WTC11 (cell line): ENCODE results near the gene CPPED1. TPM values are rescaled to one million over a fixed set of nuclear protein-coding genes. Genes with fewer than 3 reads are reported as not detected.

ENCODE experiments used
- ATAC-seq: fragments of 200-7000 bp; cut with Tn5 transposase; 2 replicates; pipeline ENCODE4 v1.10.0; 2021; ENCODE audit warnings: mild to moderate bottlenecking, moderate library complexity
- CTCF ChIA-PET: fragments of 300-600 bp; sonication (Branson Sonifier 250); formaldehyde crosslinking; loops from one replicate; lab custom pipeline; 2021; ENCODE audit warnings: antibody characterized with exemption; lab: Charles Lee
- POLR2A ChIA-PET: fragments of 350-600 bp; sonication (Branson Sonifier 250); formaldehyde crosslinking; loops from one replicate; lab custom pipeline; 2021; ENCODE audit warnings: antibody characterized with exemption; lab: Charles Lee
- DNase-seq: peaks from one replicate; pipeline ENCODE4 v3.0.0; 2021; ENCODE audit warnings: low spot score
- H3K27ac Mint-ChIP-seq: 2 replicates; pipeline ENCODE4 v1.8.0; 2021; ENCODE audit warnings: mixed read lengths
- H3K27me3 Mint-ChIP-seq: 2 replicates; pipeline ENCODE4 v1.8.0; 2021; ENCODE audit warnings: low read depth, mild to moderate bottlenecking, moderate library complexity, mixed read lengths
- H3K36me3 Mint-ChIP-seq: 2 replicates; pipeline ENCODE4 v1.8.0; 2021; ENCODE audit warnings: mixed read lengths
- H3K4me1 Mint-ChIP-seq: 2 replicates; pipeline ENCODE4 v1.8.0; 2022; ENCODE audit warnings: mixed read lengths
- H3K4me3 Mint-ChIP-seq: 2 replicates; pipeline ENCODE4 v1.8.0; 2021; ENCODE audit warnings: mild to moderate bottlenecking, moderate library complexity, mixed read lengths
- H3K9me3 Mint-ChIP-seq: 2 replicates; pipeline ENCODE4 v1.8.0; 2021; ENCODE audit warnings: mixed read lengths
- ATF2 ChIP-seq: sonication (generic); formaldehyde crosslinking; IDR thresholded peaks from 2 replicates; pipeline ENCODE4 v1.8.1; 2022; ENCODE audit warnings: low read depth, missing genetic modification reagents, borderline replicate concordance
- ATF6 ChIP-seq: sonication (generic); formaldehyde crosslinking; IDR thresholded peaks from 2 replicates; pipeline ENCODE4 v1.8.1; 2023; ENCODE audit warnings: mild to moderate bottlenecking, missing genetic modification reagents
- CBFB ChIP-seq: sonication (generic); formaldehyde crosslinking; IDR thresholded peaks from 2 replicates; pipeline ENCODE4 v1.8.1; 2022; ENCODE audit warnings: mild to moderate bottlenecking, low read depth, missing genetic modification reagents
- ELF4 ChIP-seq: sonication (generic); formaldehyde crosslinking; IDR thresholded peaks from 2 replicates; pipeline ENCODE4 v1.8.1; 2022; ENCODE audit warnings: low read depth, mild to moderate bottlenecking, moderate library complexity, missing genetic modification reagents
- EMX1 ChIP-seq: fragments of 250-450 bp; sonication (Bioruptor Pico); IDR thresholded peaks from 2 replicates; pipeline ENCODE4 v1.8.0; 2021; ENCODE audit warnings: mild to moderate bottlenecking
- FOXJ3 ChIP-seq: sonication (generic); formaldehyde crosslinking; IDR thresholded peaks from 2 replicates; pipeline ENCODE4 v1.9.0; 2021; ENCODE audit warnings: missing genetic modification reagents, mild to moderate bottlenecking, borderline replicate concordance
- FOXK1 ChIP-seq: sonication (generic); formaldehyde crosslinking; IDR thresholded peaks from 2 replicates; pipeline ENCODE4 v1.8.0; 2022; ENCODE audit warnings: mild to moderate bottlenecking, moderate library complexity, missing genetic modification reagents
- FOXP1 ChIP-seq: sonication (generic); formaldehyde crosslinking; IDR thresholded peaks from 2 replicates; pipeline ENCODE4 v1.8.0; 2022; ENCODE audit warnings: missing genetic modification reagents, mild to moderate bottlenecking, moderate library complexity, borderline replicate concordance
- GABPB1 ChIP-seq: sonication (generic); formaldehyde crosslinking; IDR thresholded peaks from 2 replicates; pipeline ENCODE4 v1.8.1; 2023; ENCODE audit warnings: mild to moderate bottlenecking, missing genetic modification reagents
- GTF2I ChIP-seq: fragments of 250-450 bp; sonication (Bioruptor Pico); conservative IDR thresholded peaks from 2 replicates; pipeline ENCODE4 v1.4.0; 2021; ENCODE audit warnings: mild to moderate bottlenecking
- HMGA2 ChIP-seq: fragments of 250-450 bp; sonication (Bioruptor Pico); IDR thresholded peaks from 2 replicates; pipeline ENCODE4 v1.4.0; 2021; ENCODE audit warnings: mild to moderate bottlenecking, moderate library complexity
- JAZF1 ChIP-seq: fragments of 250-450 bp; sonication (Bioruptor Pico); IDR thresholded peaks from 2 replicates; pipeline ENCODE4 v1.9.0; 2021; ENCODE audit warnings: moderate library complexity, mild to moderate bottlenecking, inconsistent platforms
- KAT7 ChIP-seq: sonication (generic); formaldehyde crosslinking; IDR thresholded peaks from 2 replicates; pipeline ENCODE4 v1.8.1; 2023; ENCODE audit warnings: missing genetic modification reagents, mild to moderate bottlenecking, borderline replicate concordance
- MXD4 ChIP-seq: fragments of 250-450 bp; sonication (Bioruptor Pico); IDR thresholded peaks from 2 replicates; pipeline ENCODE4 v1.8.0; 2021; ENCODE audit warnings: mild to moderate bottlenecking, moderate library complexity, borderline replicate concordance
- NFATC4 ChIP-seq: fragments of 250-450 bp; sonication (Bioruptor Pico); IDR thresholded peaks from 2 replicates; pipeline ENCODE4 v1.9.0; 2021; ENCODE audit warnings: mild to moderate bottlenecking
- NFYB ChIP-seq: sonication (generic); formaldehyde crosslinking; conservative IDR thresholded peaks from 2 replicates; pipeline ENCODE4 v1.8.0; 2022; ENCODE audit warnings: low read depth, missing genetic modification reagents
- NR1H2 ChIP-seq: sonication (generic); formaldehyde crosslinking; IDR thresholded peaks from 2 replicates; pipeline ENCODE4 v1.9.0; 2021; ENCODE audit warnings: mild to moderate bottlenecking, moderate library complexity, missing genetic modification reagents
- PRRX2 ChIP-seq: fragments of 250-450 bp; sonication (Bioruptor Pico); IDR thresholded peaks from 2 replicates; pipeline ENCODE4 v1.8.0; 2021; ENCODE audit warnings: mild to moderate bottlenecking
- RELA ChIP-seq: sonication (generic); formaldehyde crosslinking; IDR thresholded peaks from 2 replicates; pipeline ENCODE4 v1.8.1; 2022; ENCODE audit warnings: missing genetic modification reagents, mild to moderate bottlenecking, borderline replicate concordance
- STAT6 ChIP-seq: sonication (generic); formaldehyde crosslinking; conservative IDR thresholded peaks from 2 replicates; pipeline ENCODE4 v1.8.1; 2023; ENCODE audit warnings: mild to moderate bottlenecking, low read depth, missing genetic modification reagents, moderate library complexity
- TP53 ChIP-seq: sonication (generic); formaldehyde crosslinking; IDR thresholded peaks from 2 replicates; pipeline ENCODE4 v1.8.1; 2023; ENCODE audit warnings: mild to moderate bottlenecking, missing genetic modification reagents
- USF1 ChIP-seq: sonication (generic); formaldehyde crosslinking; IDR thresholded peaks from 2 replicates; pipeline ENCODE4 v1.8.0; 2022; ENCODE audit warnings: mild to moderate bottlenecking, missing genetic modification reagents
- ZNF121 ChIP-seq: sonication (generic); formaldehyde crosslinking; IDR thresholded peaks from 2 replicates; pipeline ENCODE4 v1.8.0; 2023; ENCODE audit warnings: missing genetic modification reagents
- ZNF232 ChIP-seq: sonication (generic); formaldehyde crosslinking; IDR thresholded peaks from 2 replicates; pipeline ENCODE4 v1.8.0; 2022; ENCODE audit warnings: mild to moderate bottlenecking, missing genetic modification reagents
- ZNF317 ChIP-seq: sonication (generic); formaldehyde crosslinking; IDR thresholded peaks from 2 replicates; pipeline ENCODE4 v1.8.1; 2023; ENCODE audit warnings: low read depth, mild to moderate bottlenecking, moderate library complexity, missing genetic modification reagents, borderline replicate concordance
- ZNF396 ChIP-seq: fragments of 250-450 bp; sonication (Bioruptor Pico); IDR thresholded peaks from 2 replicates; pipeline ENCODE4 v1.8.0; 2021; ENCODE audit warnings: mild to moderate bottlenecking, moderate library complexity, borderline replicate concordance
- total RNA-seq: library from RNA; stranded (reverse); gene quantifications from 3 replicates; pipeline ENCODE4 v1.2.3, GENCODE V29; 2021
- TF ChIP-seq, protein P1 (sequence below): sonication (generic); formaldehyde crosslinking; conservative IDR thresholded peaks from 2 replicates; pipeline ENCODE4 v1.8.1; 2022; ENCODE audit warnings: mild to moderate bottlenecking, missing genetic modification reagents
- TF ChIP-seq, protein P2 (sequence below): fragments of 250-450 bp; sonication (Bioruptor Pico); IDR thresholded peaks from 2 replicates; pipeline ENCODE4 v1.8.0; 2021; ENCODE audit warnings: mild to moderate bottlenecking
- TF ChIP-seq, protein P3 (sequence below): sonication (generic); formaldehyde crosslinking; IDR thresholded peaks from 2 replicates; pipeline ENCODE4 v1.8.0; 2022; ENCODE audit warnings: mild to moderate bottlenecking, missing genetic modification reagents

Gene CPPED1
- total RNA-seq, 1 experiment from 2014 or later = 8.8 TPM

DNA sequence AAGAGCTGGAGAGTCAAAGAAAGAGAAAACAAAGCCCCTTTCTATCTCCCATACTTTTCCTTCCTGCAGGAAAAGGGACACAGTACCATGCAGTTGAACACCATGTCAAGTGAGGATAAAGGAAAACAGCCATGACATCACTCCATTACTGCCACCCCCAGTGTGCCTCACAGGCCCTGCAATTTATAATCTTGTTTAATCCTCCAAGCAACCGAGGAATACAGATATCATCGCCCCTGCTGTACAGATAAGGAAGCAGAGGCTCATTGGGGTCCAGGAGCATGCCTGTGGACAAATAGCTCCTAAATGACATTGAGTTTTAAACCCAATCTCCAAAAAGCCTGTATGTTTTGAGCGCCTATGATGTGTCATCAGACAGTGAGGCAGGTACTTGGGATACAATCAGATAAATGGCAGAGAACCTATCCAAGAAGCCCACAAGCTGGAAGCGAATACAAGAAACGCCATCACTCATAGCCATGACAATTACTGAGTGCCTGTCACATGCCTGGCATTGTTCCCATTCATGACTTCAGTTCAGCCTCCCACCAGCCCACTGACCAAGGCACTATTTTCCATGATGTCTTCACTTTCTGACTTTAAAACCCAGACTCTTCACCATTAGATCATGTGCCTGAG lies 45.5 kb downstream of the CPPED1 start:
- H3K4me1 Mint-ChIP-seq = peaks cover 15% of the 10 kb centered on the region
- ATAC-seq = no peak
- CTCF ChIA-PET = interaction anchor here (0.6 kb wide), 1 partner anchor 96 kb away, joined by 3 read pairs; no protein-coding TSS in a partner anchor
- no peak overlapping the region for H3K4me3 Mint-ChIP-seq
- POLR2A ChIA-PET = no interaction called here
- TF ChIP-seq ATF6 (CRISPR knock-in tag) = no peak
- no peak for TF ChIP-seq RELA (CRISPR knock-in tag)
- TF ChIP-seq ZNF232 = no peak
- no peak for TF ChIP-seq JAZF1 (CRISPR knock-in tag)
- TF ChIP-seq, protein P1, sequence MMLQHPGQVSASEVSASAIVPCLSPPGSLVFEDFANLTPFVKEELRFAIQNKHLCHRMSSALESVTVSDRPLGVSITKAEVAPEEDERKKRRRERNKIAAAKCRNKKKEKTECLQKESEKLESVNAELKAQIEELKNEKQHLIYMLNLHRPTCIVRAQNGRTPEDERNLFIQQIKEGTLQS (CRISPR knock-in tag) = no peak
- no peak for TF ChIP-seq ELF4 (CRISPR knock-in tag)
- TF ChIP-seq ZNF396 (CRISPR knock-in tag) = no peak
- no peak for TF ChIP-seq GTF2I (CRISPR knock-in tag)
- no peak for TF ChIP-seq ZNF317
- TF ChIP-seq KAT7 = no peak
- TF ChIP-seq CBFB (CRISPR knock-in tag) = no peak
- no peak for TF ChIP-seq STAT6 (CRISPR knock-in tag)
- no peak for TF ChIP-seq FOXJ3
- no peak for TF ChIP-seq MXD4
- no peaks in the 10 kb centered on the region for H3K27me3 Mint-ChIP-seq
- no peak for DNase-seq
- no peak overlapping the region for H3K27ac Mint-ChIP-seq
- H3K9me3 Mint-ChIP-seq = no peaks in the 10 kb centered on the region
- no peaks in the 10 kb centered on the region for H3K36me3 Mint-ChIP-seq

GRCh38 chr16:12757546-12757945 lies 46.1 kb downstream of the CPPED1 start:
- Mint-ChIP-seq H3K27me3 (no peaks in the 10 kb centered on the region), H3K4me1 (peaks cover 15% of the 10 kb centered on the region), H3K27ac (no peak overlapping the region), H3K4me3 (no peak overlapping the region), H3K36me3 (no peaks in the 10 kb centered on the region), H3K9me3 (no peaks in the 10 kb centered on the region)
- CTCF ChIA-PET = interaction anchor here (0.6 kb wide), 1 partner anchor 95 kb away, joined by 3 read pairs; no protein-coding TSS in a partner anchor
- DNase-seq = no peak
- ATAC-seq = no peak
- TF ChIP-seq HMGA2 = no peak
- TF ChIP-seq, protein P2, sequence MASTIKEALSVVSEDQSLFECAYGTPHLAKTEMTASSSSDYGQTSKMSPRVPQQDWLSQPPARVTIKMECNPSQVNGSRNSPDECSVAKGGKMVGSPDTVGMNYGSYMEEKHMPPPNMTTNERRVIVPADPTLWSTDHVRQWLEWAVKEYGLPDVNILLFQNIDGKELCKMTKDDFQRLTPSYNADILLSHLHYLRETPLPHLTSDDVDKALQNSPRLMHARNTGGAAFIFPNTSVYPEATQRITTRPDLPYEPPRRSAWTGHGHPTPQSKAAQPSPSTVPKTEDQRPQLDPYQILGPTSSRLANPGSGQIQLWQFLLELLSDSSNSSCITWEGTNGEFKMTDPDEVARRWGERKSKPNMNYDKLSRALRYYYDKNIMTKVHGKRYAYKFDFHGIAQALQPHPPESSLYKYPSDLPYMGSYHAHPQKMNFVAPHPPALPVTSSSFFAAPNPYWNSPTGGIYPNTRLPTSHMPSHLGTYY (CRISPR knock-in tag) = no peak
- TF ChIP-seq RELA (CRISPR knock-in tag) = no peak
- no peak for TF ChIP-seq NR1H2
- TF ChIP-seq FOXP1 (CRISPR knock-in tag) = no peak
- TF ChIP-seq NFATC4 (CRISPR knock-in tag) = no peak
- no peak for TF ChIP-seq USF1 (CRISPR knock-in tag)
- TF ChIP-seq, protein P3, sequence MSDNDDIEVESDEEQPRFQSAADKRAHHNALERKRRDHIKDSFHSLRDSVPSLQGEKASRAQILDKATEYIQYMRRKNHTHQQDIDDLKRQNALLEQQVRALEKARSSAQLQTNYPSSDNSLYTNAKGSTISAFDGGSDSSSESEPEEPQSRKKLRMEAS (CRISPR knock-in tag) = no peak
- TF ChIP-seq ATF2 = no peak
- no peak for TF ChIP-seq NFYB (CRISPR knock-in tag)
- TF ChIP-seq TP53 (CRISPR knock-in tag) = no peak
- TF ChIP-seq ZNF121 (CRISPR knock-in tag) = no peak
- TF ChIP-seq GABPB1 (CRISPR knock-in tag) = no peak
- TF ChIP-seq EMX1 (CRISPR knock-in tag) = no peak
- TF ChIP-seq PRRX2 (CRISPR knock-in tag) = no peak
- TF ChIP-seq FOXK1 = no peak
- POLR2A ChIA-PET = no interaction called here
